GM18873 (cell line): ENCODE measurements around the gene OMA1.
A peak's percentile ranks its signal among the peaks of the same experiment; 100 is the strongest.
"Not testable (repeated sequence)": the region's sequence is repeated elsewhere in the genome, so short reads cannot be mapped to it uniquely, and the experiment has no call there.

Experiments used
- ATAC-seq: cut with Tn5 transposase; IDR thresholded peaks from one replicate; pipeline ENCODE4 v1.9.1; 2021; ENCODE audit warnings: mild to moderate bottlenecking, moderate library complexity, moderate number of reproducible peaks; ENCODE audit not compliant: unreplicated experiment, low FRiP score

Gene OMA1

DNA sequence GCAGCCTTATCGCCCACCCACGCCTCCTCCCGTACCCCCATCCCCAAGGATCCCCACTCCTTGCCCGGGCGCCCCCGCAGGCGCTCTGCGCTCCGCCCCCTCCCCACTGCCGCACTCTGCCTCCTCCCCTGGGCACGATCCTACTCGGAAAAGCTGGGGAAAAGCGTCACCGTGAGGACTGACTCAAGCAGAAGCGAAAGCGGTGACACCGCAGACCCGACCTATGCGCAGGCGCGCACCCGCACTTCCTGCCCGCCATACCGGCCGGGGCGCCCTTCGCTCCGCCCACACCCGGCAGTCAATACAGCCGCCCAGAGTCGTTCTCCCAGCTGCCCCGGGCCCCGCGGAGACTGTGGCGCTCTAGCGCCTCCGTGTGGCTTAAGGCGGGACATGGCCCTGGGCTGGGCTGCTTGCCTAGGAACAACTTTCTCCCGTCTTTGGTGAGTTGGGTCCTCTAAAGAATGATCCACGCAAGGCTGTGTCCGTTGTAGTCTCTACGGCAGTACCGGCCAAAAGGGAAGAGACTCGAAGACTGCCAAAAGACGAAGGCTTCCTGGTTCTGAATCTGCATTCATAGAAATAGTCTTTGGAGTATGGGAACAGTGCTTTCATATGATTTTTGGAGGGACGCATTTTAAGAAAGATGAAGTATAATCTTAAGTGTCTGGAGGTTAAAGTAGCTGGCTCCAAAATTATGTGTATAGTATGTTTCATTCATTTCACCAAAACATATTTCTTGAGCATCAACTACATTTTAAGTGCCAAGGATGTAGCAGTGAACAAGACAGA, at the start of gene OMA1:
Gene OMA1, minus strand, starts transcription at position 207 of the 789 bp plus-strand sequence. CDS start 7,432 bp downstream, outside the sequence.
- ATAC-seq: peak; percentile 95

DNA sequence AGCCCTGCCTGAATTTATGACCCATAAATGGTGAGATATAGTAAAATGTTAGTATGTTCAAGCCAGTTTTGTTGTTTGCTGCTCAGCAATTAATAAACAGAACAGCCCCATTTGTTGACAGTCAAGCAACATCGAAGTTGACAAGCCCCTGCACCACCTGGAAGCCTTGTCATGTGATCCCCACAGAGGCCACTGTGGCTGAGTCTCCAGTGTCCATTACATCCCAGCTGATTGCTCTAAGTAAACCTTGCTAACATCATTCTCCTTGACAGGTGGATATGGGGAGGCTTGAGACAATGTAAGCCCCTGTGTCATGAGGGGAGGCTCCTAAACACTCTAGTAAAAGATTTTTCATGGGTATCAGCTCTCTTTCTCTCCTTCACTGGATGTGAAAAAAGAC, 48.0 kb upstream of the OMA1 start:
- ATAC-seq: no peak

- ATAC-seq: no peak
Measured at GRCh38 chr1:58592522-58593134, 46.1 kb upstream of the OMA1 start.

DNA sequence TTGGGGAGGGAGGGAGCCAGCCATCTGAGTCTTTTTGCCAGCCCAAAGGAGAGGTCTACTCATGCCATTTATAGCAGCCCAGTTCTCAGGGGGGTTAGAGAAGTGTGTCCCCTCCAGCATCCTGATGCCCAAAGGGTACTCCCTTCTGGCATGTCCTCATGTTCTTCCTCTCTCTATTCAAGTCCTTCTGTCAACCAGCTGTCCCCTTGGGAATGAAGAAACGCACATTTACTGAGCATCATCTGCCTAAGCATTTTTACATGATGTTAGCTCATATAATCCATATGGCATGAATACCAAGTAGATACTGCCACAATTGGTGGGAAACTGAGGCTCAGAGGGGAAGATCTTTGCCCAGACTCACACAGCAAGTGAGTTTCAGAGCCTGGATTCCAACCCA, 45.3 kb upstream of the OMA1 start:
- ATAC-seq: no peak

DNA sequence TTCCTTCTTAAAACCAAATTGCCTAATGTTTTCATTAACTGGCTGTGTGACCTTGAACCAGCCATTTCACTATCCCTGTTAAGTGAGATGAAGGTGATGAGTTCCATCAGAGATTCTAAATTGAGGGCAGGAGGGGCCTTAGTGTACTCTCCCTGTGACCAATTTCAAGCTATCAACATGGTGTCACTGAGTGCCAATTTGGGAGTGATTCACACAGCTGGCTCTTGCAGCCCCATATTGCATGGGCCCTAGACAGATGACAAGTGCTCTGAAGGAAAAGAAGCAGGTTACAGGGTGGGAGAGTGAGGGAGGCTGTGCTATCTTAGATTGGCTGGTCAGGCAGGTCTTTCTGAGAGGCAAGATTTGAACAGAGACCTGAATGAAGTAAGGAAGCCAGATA, 43.5 kb upstream of the OMA1 start:
- ATAC-seq: no peak

- ATAC-seq: no peak
Measured at GRCh38 chr1:58588396-58588795, 41.9 kb upstream of the OMA1 start.

DNA sequence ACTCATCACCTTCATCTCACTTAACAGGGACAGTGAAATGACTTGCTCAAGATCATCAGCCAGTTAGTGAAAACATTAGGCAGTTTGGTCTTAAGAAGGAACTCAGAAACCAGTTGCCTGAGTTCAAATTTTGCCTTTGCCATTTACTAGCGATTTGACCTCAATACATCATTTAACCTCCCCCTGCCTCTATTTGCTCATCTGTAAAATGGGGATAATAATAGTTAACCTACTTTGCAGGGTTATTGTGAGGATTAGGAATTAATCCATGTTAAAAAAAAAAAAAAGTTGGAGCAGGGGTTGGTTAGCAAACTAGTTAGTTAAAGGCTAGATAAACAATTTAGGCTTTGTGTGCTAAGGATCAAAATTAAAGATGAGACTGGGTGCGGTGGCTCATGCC, 41.1 kb upstream of the OMA1 start:
- no peak for ATAC-seq

GRCh38 chr1:58586271-58586670, 39.7 kb upstream of the OMA1 start:
- no peak for ATAC-seq

DNA sequence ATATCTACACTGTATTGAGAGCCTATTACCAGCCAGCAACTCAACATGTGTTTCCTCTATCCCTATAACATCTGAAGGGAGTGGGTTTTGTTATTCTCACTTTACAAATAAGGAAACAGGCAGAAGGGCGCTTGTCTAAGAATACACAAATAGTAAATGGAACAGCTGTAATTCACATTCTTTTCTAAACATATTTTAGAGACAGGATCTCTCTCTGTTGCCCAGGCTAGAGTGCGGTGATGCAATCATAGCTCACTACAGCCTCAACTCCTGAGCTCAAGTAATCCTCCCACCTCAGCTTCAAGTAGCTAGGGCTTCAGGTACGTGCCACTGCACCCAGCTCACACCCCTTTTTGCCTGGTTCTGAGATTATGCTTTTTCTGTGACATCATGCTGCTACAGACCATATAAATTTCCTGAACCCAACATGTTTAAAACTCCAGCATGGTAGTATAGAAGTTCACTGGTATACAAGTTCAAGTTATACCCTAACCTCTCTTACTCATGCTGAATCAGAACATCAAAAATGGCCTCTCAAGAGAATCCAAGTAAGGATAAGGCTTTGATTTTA, 39.1 kb upstream of the OMA1 start:
- ATAC-seq: no peak

DNA sequence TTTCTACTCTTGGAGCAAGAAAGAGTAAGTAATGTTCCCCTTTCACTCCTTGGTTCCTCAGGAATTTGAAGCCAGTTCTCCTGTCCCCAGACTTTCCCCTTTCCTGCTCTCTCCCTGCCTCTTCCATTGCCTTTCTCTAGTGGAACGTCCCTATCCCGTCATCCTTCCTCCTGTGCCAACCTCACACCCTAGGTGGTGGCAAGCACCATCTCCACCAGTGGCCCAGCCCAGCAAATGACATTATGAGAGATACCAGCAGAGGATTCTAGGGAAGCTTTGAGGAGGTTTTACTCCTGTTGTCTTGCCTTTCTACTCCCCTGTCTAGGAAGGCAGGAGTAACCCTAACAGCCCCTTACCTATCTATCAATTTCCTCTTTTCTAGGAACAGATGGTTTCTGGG, 38.6 kb upstream of the OMA1 start:
- no peak for ATAC-seq

DNA sequence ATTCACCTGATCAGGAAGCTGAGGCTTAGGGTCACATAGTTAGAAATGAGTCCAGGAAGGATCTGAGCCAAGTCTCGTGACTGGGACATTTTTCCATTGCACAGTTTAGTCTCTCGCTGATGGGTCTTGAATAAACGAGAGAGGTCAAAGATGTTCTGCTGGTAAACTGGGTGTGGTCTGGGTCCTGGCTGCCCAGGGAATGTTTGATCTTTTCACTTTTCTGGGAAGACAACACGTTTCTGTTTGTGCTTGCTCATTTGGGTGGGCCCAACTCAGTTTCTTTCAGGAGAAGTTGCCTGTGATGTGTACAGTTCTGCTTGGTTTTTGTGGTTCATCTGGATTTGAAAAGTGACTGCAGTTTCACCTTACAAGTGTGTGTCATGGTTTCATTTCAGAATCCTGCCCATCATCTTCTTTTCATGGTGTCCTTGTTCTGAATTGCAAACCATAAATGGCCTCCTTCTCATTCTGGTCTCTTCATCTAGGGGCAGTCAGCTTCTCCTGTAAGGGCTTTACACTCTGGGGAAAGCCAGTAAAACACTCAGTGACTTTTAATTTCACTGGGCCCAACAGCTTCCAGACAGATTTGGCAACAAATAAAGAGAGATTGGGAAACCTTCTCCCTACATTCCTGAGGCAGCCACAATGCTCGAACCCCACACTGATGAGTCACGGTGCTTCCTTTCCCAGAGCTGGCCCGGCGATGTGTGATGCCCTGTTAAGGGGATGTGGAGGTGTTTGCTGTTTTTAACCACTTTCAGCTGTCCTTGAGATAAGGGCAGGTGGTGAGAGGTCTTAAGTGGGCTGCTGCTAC, 37.8 kb upstream of the OMA1 start:
- ATAC-seq: no peak

DNA sequence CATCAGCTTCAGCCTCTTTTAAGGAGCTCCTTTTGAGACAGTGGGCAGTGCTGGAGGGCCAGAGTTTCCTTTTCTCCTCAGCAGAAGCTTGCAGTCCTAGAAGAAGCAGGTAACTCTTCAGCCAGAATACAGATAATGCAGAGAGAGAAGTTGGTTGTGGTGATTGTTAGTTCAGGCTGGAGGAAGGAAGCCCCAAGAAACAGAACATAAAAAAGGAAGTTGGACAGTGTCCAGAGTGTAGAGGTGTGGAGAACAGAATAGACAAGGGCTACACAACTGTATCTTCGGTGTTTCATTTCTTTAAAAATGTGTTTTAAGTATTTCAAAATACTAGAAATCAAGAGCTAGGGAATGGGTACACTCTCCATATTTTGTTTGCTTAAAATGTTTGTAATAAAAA, 37.0 kb upstream of the OMA1 start:
- ATAC-seq: no peak

- not testable (repeated sequence) for ATAC-seq
Measured at GRCh38 chr1:58582143-58582542, 35.6 kb upstream of the OMA1 start.

DNA sequence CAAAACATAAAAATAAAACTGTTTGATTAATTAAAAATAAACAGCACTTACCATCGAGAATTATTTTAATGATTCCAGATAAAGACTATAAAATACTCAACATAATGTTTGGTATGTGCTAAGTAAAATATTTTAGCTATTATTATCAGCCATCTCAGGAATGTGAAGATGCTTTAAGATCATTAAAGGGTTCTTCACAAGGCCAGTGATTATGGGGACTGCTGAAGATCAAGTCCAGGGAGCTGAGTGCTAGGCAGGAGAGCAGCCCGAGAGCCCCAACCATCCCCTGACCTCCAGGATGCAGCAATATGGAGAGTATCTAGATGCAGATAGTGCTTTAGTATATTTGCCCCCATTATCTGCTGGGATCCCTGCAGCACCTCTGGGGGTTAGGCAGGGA, 35.1 kb upstream of the OMA1 start:
- ATAC-seq: no peak

- no peak for ATAC-seq
Measured at GRCh38 chr1:58580186-58580585, 33.7 kb upstream of the OMA1 start.

GRCh38 chr1:58577654-58578030, 31.1 kb upstream of the OMA1 start:
- ATAC-seq: no peak

- no peak for ATAC-seq
Measured at GRCh38 chr1:58576727-58577653, 30.5 kb upstream of the OMA1 start, which contains the start of gene TACSTD2. Gene TACSTD2 (minus strand): TSS chr1:58577252. CDS start chr1:58577156, 96 bp downstream.

GRCh38 chr1:58576325-58576726, 29.8 kb upstream of the OMA1 start:
- ATAC-seq: no peak

DNA sequence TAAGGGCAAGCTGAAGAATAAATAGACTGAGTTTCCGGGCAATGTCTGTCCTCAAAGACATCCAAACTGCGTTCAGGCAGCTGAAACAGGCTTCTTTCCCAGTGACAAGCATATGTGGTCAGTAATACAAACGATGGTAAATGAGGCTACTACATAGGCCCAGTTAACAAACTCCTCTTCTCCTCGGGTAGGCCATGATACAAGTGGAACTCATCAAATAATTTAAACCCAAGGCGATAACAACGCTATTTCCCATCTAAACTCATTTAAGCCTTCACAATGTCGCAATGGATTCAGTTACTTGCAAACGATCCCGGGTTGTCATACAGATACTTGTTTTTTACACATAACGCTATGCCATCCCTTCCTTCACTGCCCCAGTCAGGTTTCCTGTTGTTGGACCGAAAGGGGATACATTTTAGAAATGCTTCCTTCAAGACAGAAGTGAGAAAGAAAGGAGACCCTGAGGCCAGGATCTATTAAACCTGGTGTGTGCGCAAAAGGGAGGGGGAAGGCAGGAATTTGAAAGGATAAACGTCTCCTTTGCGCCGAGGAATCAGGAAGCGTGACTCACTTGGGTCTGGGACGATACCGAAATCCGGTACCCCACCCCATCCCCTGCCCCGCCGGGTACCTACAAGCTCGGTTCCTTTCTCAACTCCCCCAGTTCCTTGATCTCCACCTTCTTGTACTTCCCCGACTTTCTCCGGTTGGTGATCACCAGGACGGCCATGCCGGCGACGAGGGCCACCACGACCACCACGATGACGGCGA, 29.2 kb upstream of the OMA1 start:
- no peak for ATAC-seq
